Measurements from ENCODE around the gene ST3GAL4.

- TF ChIP-seq EZH2 (IDR thresholded peaks at IDR 0.05; ENCODE audit: insufficient read depth, poor library complexity, severe bottlenecking) (no peak), EZH2phosphoT487 (IDR thresholded peaks at IDR 0.05; ENCODE audit: insufficient read depth, low read depth) (no peak)
These were observed 95.8 kb downstream of the ST3GAL4 start for GRCh38 chr11:126451211-126451802.

All from GM23248 (cell line).